KMS-11 (cell line): ENCODE data around the gene PRKG1.

Source experiments
- H2AFZ ChIP-seq: fragments of 200-600 bp; sonication (generic); 2 replicates; pipeline ENCODE4 v1.6.1; 2016; ENCODE audit warnings: antibody characterized with exemption, mixed run types, low read depth
- H3K27ac ChIP-seq: fragments of 200-600 bp; sonication (generic); 2 replicates; pipeline ENCODE4 v1.6.1; 2016; ENCODE audit warnings: mild to moderate bottlenecking, mixed run types
- H3K27me3 ChIP-seq: fragments of 200-600 bp; sonication (generic); 2 replicates; pipeline ENCODE4 v1.6.1; 2017; ENCODE audit warnings: mild to moderate bottlenecking, low read depth, mixed run types, moderate library complexity; ENCODE audit not compliant: insufficient read depth
- H3K36me3 ChIP-seq: fragments of 200-600 bp; sonication (generic); 2 replicates; pipeline ENCODE4 v1.6.1; 2017; ENCODE audit warnings: mild to moderate bottlenecking, mixed run types; ENCODE audit not compliant: insufficient read depth
- H3K4me1 ChIP-seq: fragments of 200-600 bp; sonication (generic); 2 replicates; pipeline ENCODE4 v1.6.1; 2016; ENCODE audit warnings: mild to moderate bottlenecking, low read depth, mixed run types; ENCODE audit not compliant: poor library complexity, severe bottlenecking
- H3K4me2 ChIP-seq: fragments of 200-600 bp; sonication (generic); 2 replicates; pipeline ENCODE4 v1.7.0; 2016; ENCODE audit warnings: mild to moderate bottlenecking, mixed run types
- H3K4me3 ChIP-seq: fragments of 200-600 bp; sonication (generic); IDR thresholded peaks from 2 replicates; pipeline ENCODE4 v1.6.1; 2017; ENCODE audit warnings: low read depth, low read length, mixed read lengths; ENCODE audit not compliant: insufficient read depth
- H3K79me2 ChIP-seq: fragments of 200-600 bp; sonication (generic); 2 replicates; pipeline ENCODE4 v1.6.1; 2016; ENCODE audit warnings: low read depth, mixed run types; ENCODE audit not compliant: insufficient read depth
- H3K9ac ChIP-seq: fragments of 200-600 bp; sonication (generic); 2 replicates; pipeline ENCODE4 v1.6.1; 2016; ENCODE audit warnings: mild to moderate bottlenecking, mixed run types
- H4K20me1 ChIP-seq: fragments of 200-600 bp; sonication (generic); 2 replicates; pipeline ENCODE4 v1.6.1; 2016; ENCODE audit warnings: mild to moderate bottlenecking, mixed run types; ENCODE audit not compliant: insufficient read depth
- TF ChIP-seq, protein P1 (sequence below): fragments of 200-600 bp; sonication (generic); conservative IDR thresholded peaks from 2 replicates; pipeline ENCODE4 v1.6.1; 2017; ENCODE audit warnings: low read depth, mild to moderate bottlenecking, antibody characterized with exemption, low read length, moderate library complexity, mixed read lengths

The PRKG1 gene

DNA sequence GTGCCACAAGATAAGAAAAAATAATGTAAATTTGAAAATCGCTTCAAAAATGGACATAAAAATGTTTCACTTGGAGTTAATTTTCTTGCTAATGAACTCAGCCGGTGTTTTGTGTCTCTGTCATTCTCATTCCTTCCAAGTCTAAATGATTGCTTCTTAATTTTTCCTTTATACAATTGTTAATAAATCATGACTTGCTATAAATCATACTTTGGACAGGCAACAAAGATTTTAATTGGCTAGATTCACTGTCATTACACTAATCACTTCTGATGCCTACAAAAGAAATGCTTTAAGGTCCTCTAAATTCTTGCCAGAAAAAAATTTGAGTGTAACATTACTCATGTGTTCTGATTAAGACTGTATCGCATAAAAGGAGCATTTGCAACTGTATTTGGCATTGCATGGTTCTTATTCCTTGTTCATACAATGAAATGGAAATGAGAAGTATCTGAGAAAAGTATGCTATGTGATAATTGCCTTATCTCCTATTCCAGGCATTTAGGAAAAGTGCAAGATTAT lies 1000.3 kb downstream of the PRKG1 start:
- Histone ChIP-seq H3K27ac (no peak overlapping the region), H3K4me2 (no peak overlapping the region), H3K4me3 (no peak overlapping the region), H3K4me1 (no peaks in the 10 kb centered on the region), H4K20me1 (no peaks in the 10 kb centered on the region), H3K9ac (no peak overlapping the region), H3K79me2 (no peaks in the 10 kb centered on the region), H3K36me3 (no peaks in the 10 kb centered on the region), H2AFZ (no peak overlapping the region), H3K27me3 (no peaks in the 10 kb centered on the region)
- TF ChIP-seq, protein P1, sequence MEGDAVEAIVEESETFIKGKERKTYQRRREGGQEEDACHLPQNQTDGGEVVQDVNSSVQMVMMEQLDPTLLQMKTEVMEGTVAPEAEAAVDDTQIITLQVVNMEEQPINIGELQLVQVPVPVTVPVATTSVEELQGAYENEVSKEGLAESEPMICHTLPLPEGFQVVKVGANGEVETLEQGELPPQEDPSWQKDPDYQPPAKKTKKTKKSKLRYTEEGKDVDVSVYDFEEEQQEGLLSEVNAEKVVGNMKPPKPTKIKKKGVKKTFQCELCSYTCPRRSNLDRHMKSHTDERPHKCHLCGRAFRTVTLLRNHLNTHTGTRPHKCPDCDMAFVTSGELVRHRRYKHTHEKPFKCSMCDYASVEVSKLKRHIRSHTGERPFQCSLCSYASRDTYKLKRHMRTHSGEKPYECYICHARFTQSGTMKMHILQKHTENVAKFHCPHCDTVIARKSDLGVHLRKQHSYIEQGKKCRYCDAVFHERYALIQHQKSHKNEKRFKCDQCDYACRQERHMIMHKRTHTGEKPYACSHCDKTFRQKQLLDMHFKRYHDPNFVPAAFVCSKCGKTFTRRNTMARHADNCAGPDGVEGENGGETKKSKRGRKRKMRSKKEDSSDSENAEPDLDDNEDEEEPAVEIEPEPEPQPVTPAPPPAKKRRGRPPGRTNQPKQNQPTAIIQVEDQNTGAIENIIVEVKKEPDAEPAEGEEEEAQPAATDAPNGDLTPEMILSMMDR = no peak

DNA sequence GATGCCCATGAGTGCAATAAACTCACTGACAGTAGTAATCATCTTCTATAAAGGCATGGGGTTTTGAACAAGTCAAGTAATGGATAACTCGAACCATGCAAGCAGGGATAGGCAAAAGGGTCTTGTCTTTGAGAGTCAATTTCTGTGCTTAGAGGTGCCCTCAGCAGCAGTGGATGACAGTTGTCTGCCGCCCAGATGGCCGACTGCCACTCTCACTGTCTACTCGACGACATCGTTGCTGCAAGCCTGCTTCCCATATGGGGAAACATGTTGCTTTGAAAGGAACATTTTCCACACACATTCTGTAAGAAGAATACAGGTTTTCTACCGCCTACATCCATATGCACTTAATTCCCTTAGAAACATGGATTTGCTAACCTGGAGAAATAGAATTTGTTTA lies 1003.5 kb downstream of the PRKG1 start:
- H3K36me3 ChIP-seq = no peaks in the 10 kb centered on the region
- no peak overlapping the region for H2AFZ ChIP-seq
- no peaks in the 10 kb centered on the region for H3K4me1 ChIP-seq
- H3K79me2 ChIP-seq = no peaks in the 10 kb centered on the region
- no peak overlapping the region for H3K27ac ChIP-seq
- no peaks in the 10 kb centered on the region for H4K20me1 ChIP-seq
- H3K4me3 ChIP-seq = no peak overlapping the region
- H3K27me3 ChIP-seq = no peaks in the 10 kb centered on the region
- no peak overlapping the region for H3K4me2 ChIP-seq
- TF ChIP-seq, protein P1 = no peak
- H3K9ac ChIP-seq = no peak overlapping the region

- Histone ChIP-seq H3K4me1 (no peaks in the 10 kb centered on the region), H3K36me3 (no peaks in the 10 kb centered on the region), H3K27me3 (no peaks in the 10 kb centered on the region), H3K4me3 (no peak overlapping the region), H3K9ac (no peak overlapping the region), H3K79me2 (no peaks in the 10 kb centered on the region), H2AFZ (no peak overlapping the region), H4K20me1 (no peaks in the 10 kb centered on the region), H3K4me2 (no peak overlapping the region), H3K27ac (no peak overlapping the region)
- TF ChIP-seq, protein P1 = no peak
Observed at GRCh38 chr10:52078397-52078937, 1004.2 kb downstream of the PRKG1 start.

GRCh38 chr10:52082307-52082706 lies 1008.0 kb downstream of the PRKG1 start:
- no peak overlapping the region for H3K27ac ChIP-seq
- no peaks in the 10 kb centered on the region for H3K36me3 ChIP-seq
- H3K4me2 ChIP-seq = no peak overlapping the region
- no peaks in the 10 kb centered on the region for H3K27me3 ChIP-seq
- TF ChIP-seq, protein P1 = no peak
- no peaks in the 10 kb centered on the region for H3K79me2 ChIP-seq
- no peaks in the 10 kb centered on the region for H4K20me1 ChIP-seq
- no peak overlapping the region for H2AFZ ChIP-seq
- H3K4me1 ChIP-seq = no peaks in the 10 kb centered on the region
- H3K9ac ChIP-seq = no peak overlapping the region
- H3K4me3 ChIP-seq = no peak overlapping the region
